ENCODE results near the gene POU4F2.

DNA sequence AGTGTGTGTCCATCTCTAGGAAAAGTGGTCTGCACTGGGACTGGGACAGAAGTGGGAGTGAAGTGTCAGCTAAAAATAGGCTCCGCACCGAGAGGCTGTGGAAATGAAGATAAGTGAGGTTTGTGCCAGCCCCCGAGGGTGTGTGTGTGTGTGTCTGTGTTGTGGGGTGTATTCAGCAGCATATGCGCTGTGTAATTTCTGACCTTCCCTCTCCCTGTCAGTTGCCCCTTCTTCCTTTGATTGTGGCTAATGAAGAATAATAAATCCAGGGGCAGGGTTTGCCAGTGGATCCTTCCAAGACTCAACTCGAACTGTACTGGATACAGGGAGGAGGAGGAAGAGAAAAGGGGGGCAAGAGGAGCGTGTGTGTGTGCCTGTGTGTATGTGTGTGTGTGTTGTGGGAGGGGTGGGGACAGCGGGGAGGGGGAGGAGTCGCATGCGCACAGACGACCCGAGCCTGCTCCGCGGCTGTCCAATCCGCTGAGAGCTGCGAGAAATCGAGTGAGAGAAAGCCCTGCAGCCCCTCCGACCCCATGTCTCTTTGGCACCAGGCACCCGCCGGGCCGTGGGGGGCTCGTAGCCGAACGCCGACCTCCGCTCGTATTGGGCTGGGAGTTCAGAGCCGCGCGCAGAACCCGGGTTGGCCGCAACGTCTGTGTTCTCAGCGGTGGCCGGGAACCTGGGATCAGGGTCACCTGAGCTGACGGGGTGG is 916 bp upstream of the POU4F2 start:
- TF ChIP-seq, protein P1, sequence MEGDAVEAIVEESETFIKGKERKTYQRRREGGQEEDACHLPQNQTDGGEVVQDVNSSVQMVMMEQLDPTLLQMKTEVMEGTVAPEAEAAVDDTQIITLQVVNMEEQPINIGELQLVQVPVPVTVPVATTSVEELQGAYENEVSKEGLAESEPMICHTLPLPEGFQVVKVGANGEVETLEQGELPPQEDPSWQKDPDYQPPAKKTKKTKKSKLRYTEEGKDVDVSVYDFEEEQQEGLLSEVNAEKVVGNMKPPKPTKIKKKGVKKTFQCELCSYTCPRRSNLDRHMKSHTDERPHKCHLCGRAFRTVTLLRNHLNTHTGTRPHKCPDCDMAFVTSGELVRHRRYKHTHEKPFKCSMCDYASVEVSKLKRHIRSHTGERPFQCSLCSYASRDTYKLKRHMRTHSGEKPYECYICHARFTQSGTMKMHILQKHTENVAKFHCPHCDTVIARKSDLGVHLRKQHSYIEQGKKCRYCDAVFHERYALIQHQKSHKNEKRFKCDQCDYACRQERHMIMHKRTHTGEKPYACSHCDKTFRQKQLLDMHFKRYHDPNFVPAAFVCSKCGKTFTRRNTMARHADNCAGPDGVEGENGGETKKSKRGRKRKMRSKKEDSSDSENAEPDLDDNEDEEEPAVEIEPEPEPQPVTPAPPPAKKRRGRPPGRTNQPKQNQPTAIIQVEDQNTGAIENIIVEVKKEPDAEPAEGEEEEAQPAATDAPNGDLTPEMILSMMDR (IDR thresholded peaks at IDR 0.05; ENCODE audit: low read depth, low read length, poor library complexity, severe bottlenecking): no peak
- TF ChIP-seq EZH2phosphoT487 (IDR thresholded peaks at IDR 0.05; ENCODE audit: borderline replicate concordance, low read length): no peak

All from DOHH2 (cell line).